NOMO-1 treated with DMSO at 0.1 percent for 48 hours (cell line): ENCODE data around the gene MYPN.

Experiments
- DNase-seq: peaks from one replicate; lab custom pipeline; 2025; ENCODE audit not compliant: unreplicated experiment; lab: John Stamatoyannopoulos, UW

MYPN gene

DNA sequence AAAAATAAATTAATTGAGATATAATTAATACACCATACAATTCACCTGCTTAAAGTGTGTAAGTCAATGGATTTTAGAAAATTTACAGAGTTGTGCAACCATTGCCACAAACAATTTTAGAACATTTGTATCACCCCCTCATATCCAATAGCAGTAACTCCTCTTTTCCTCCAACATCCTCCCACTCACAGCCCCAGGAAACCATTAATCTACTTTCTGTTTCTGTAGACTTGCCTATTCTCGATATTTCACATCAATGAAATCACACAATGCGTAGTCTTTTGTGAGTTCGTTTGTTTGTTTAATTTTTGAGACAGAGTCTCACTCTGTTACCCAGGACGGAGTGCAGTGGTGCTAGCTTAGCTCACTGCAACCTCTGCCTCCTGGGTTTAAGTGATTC lies 20.5 kb upstream of the MYPN start:
- no peak for DNase-seq

GRCh38 chr10:68090586-68090985 lies 18.7 kb upstream of the MYPN start:
- DNase-seq, result no peak

DNA sequence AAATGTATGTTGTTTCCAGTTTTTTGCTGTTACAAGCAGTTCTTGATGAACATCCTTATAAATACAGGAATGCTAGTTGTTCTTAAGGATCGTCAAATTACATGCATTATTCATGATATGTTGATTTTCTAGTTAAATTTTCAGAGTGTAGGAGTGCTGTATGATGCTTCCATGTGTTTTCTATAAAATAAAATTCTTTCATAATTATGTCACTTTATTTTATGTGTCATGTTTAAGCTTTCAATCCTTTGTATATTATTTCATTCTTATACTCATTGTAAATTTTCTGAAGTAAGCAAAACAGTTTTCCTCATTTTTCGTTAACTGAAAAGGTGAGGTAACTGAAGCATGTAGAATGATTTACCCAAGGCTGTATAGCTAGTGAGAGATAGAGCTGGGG lies 16.8 kb upstream of the MYPN start:
- no peak for DNase-seq

DNA sequence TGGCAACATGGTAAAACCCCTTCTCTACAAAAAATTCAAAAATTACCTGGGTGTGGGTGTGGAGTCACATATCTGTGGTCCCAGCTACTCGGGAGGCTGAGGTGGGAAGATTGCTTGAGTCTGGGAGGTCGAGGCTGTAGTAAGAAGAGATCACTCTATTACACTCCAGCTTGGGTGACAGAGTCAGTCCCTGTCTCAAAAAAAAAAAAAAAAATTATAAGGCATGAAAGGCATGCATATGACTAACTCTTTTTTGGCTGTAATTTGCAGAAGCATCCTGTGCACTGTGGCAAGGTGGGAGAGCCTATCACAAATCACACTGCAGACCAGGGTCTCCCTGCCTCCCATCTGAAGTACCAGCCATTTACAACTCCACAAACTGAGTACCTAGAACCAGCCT lies 14.1 kb upstream of the MYPN start:
- no peak for DNase-seq

DNA sequence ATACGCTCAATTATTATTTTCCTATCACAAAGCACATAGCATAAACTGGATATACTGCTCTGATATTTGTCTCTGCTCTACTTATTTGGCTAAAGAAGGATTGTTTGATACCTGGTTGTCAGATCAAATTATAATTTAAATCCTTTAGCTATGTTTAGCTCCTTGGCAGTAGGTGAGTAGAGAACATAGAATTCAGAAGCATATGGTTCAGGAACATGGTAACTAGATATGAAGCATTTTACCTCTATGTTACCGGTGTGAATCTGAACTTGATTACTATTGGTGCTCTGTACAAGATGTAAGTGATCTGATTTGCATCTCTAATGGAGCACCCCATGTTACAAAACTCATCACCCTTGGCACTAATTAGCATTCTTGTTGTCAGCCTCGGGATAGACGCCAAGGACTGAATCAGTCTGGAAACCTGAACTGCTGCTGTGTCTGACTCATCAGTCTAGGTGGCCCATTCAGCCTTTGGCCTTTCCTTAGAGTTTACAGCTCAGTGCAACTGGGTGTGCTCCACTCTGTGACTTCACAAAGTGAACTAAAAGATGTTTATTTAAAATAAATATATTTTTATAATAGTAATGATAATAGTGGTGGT lies 12.3 kb upstream of the MYPN start:
- DNase-seq, result no peak

- DNase-seq, result no peak
These were observed 9.6 kb upstream of the MYPN start for GRCh38 chr10:68099736-68100135.

- no peak for DNase-seq
These were observed 8.2 kb upstream of the MYPN start for GRCh38 chr10:68101066-68101465.

GRCh38 chr10:68103261-68103878 lies 5.9 kb upstream of the MYPN start:
- no peak for DNase-seq

GRCh38 chr10:68103901-68104300 lies 5.4 kb upstream of the MYPN start:
- DNase-seq, result no peak

DNA sequence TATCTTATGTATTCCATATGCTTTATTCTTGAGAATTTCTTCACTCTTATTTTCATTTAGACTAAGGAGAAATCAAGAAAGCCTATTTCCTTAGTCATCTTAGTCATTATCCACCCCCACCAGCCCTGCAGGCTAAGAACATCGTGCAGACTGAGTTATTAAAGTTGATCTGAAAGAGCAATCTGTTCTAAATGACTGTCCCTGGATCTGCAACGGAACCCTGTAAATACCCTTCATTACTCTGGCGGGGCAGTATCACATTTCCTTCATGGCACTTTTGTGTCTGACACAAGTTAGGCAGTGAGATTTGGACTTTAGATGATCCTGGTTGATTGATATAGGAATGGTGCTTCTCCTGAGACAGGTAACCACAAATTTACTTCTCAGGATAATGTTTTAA lies 3.5 kb upstream of the MYPN start:
- no peak for DNase-seq

DNA sequence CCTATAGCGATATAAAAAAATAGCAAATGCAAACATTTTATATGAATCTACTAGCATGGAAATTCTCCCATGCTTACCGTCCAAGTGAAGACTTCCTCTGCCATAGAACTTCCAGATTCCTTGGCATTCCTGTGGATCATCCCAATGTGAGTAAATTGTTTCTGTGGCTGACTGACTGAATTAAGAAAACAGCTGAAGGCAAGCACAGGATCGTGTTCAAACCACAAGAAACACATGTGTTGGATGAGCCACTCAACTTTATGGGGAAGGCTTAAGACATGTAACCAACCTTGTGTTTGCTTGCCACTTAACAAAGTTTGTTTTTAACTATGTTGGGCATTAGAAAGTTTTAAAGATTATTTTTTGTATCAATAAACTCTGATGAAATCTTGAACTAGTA lies 2.6 kb upstream of the MYPN start:
- DNase-seq, result no peak

DNA sequence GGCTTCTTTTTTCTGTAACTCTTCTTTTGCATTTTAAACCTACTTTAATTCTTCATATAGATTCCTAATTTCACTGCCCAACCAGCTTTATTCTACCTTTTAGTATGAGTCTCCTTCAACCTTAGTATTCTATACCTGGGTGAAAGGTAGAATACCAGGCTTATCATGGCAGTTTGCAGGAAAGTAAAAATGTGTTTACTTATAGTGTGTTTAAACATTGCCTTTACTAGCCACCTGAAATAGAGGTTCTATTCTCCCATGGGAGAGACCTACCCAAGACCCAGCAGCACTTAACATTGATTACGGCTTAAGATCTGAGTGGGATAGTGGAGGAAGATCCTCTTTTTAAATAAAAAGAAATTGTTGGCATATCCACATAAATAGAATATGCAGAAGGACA lies 1.6 kb upstream of the MYPN start:
- DNase-seq, result no peak

GRCh38 chr10:68108051-68108450 lies 1.2 kb upstream of the MYPN start:
- no peak for DNase-seq

DNA sequence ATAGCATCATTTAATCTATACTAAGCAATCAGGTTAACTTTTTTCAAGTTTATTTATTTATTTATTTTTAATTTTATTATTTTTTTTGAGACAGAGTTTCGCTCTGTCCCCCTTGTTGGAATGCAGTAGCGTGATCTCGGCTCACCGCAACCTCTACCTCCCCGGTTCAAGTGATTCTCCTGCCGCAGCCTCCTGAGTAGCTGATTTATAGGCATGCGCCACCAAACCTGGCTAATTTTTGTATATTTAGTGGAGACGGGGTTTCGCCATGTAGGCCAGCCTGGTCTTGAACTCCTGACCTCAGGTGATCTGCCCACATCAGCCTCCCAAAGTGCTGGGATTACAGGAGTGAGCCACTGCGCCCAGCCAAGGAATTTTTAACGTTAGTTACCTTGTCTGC lies 635 bp upstream of the MYPN start:
- no peak for DNase-seq

GRCh38 chr10:68110027-68110426 lies 739 bp downstream of the MYPN start:
- no peak for DNase-seq

GRCh38 chr10:68111584-68111983 lies 2.3 kb downstream of the MYPN start:
- no peak for DNase-seq

DNA sequence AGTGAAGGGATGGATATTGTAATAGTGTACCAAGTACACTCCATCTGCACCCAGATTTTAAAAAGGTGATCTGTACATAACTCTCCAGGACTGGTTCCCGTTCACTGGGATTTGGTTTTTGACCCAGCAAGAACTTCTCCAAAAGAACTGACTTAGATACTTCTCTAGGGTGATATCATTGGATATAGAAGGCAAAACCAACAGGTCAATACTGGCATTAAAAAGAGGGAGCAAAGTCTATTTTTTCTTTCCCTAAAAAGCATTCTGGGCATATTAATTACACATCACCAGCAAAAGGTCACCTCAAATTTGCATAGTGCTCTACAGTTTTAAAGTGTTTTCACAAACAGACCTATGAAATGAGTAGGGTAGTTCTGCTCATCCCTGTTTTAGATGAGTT lies 3.5 kb downstream of the MYPN start:
- DNase-seq, result no peak

GRCh38 chr10:68118657-68119056 lies 9.4 kb downstream of the MYPN start:
- DNase-seq, result no peak

- no peak for DNase-seq
These were observed 11.9 kb downstream of the MYPN start for GRCh38 chr10:68121020-68121743.

DNA sequence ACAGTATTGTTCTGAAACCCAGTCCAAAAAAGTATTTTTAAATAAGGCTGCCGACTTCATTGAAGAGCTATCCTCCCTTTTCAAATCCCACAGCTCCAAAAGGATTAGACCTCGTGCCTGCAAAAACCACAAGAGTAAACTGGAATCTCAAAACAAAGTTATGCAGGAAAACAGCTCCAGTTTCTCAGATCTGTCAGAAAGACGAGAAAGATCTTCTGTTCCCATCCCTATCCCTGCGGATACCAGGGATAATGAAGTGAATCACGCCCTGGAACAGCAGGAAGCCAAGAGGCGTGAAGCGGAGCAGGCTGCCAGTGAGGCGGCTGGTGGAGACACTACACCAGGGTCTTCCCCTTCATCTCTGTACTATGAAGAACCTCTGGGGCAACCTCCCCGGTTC lies 12.6 kb downstream of the MYPN start:
- no peak for DNase-seq

GRCh38 chr10:68124718-68125117 lies 15.4 kb downstream of the MYPN start:
- no peak for DNase-seq

DNA sequence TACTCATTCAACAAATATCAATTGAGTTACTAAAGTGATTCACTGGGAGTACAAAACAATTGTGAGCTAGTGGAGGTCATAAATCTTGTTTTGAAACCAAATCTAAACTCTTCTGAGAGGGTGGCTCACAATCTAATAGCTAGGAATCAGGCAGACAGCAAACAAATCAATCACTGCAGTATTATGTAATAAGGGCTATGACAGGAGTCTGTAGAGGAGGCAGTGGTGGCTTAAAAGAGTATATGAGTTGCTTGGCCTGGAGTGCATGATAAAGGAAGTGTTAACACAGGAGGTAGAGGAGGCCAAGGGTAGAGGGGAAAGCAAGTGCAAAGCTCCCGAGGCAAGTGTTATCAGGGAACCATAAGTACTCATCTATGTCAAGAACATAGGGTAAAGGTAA lies 16.5 kb downstream of the MYPN start:
- peak; percentile 13 for DNase-seq

GRCh38 chr10:68128015-68128414 lies 18.7 kb downstream of the MYPN start:
- no peak for DNase-seq
